Measurements from ENCODE around the gene CSGALNACT2.

DNA sequence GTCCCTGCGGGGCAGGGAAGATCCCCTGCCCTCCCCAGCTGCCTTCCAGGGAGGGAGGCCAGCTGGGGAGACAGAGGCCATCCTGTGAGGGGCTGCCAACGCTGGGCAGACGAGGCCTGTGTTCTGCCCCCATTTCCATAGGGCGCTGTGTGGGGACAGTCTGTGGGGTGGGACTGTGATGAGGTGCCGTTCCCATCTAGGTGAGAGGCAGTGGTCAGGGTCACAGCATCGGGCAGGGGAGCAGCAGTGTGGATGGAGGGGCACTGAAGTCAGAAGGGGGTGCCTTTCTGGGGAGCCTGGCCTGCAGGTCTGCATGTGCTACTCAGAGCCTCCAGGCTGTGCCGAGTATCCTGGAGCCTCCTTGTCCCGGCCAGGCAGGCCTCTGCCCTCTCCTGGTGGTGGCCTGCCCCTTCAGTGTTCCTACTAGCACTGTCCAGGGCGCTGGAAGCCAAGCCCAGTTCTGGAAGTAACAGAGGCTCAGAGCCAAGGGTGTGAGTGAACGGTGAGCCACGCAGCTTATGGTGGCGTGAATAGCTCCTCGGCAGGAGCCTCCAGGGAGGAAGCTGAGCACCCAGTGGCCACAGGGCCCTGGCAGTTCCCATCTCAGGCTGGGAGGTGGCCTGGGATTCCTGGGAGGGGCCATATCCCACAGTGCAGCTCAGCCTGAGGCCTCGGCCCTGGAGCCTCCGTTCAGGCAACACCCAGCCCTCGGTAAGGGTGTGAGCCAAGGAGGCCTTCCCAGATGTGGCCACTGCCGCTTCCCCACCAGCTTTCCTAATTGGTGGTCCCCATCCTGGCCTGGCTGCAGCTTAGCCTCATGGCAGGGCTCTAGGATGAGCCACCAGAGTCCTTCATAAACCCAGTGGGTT is 23.3 kb upstream of the CSGALNACT2 start:
- TF ChIP-seq, protein P1, sequence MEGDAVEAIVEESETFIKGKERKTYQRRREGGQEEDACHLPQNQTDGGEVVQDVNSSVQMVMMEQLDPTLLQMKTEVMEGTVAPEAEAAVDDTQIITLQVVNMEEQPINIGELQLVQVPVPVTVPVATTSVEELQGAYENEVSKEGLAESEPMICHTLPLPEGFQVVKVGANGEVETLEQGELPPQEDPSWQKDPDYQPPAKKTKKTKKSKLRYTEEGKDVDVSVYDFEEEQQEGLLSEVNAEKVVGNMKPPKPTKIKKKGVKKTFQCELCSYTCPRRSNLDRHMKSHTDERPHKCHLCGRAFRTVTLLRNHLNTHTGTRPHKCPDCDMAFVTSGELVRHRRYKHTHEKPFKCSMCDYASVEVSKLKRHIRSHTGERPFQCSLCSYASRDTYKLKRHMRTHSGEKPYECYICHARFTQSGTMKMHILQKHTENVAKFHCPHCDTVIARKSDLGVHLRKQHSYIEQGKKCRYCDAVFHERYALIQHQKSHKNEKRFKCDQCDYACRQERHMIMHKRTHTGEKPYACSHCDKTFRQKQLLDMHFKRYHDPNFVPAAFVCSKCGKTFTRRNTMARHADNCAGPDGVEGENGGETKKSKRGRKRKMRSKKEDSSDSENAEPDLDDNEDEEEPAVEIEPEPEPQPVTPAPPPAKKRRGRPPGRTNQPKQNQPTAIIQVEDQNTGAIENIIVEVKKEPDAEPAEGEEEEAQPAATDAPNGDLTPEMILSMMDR (IDR thresholded peaks at IDR 0.05) = no peak
- TF ChIP-seq POLR2A (IDR thresholded peaks at IDR 0.05) (no peak), EP300 (IDR thresholded peaks at IDR 0.05) (no peak)
